Right cardiac atrium (tissue), 5 donors: ENCODE data around the gene PGLYRP3. TPM values are rescaled to one million over a fixed set of nuclear protein-coding genes. Genes with fewer than 3 reads are reported as not detected.
A peak's percentile ranks its signal among the peaks of the same experiment; 100 is the strongest.
"Not testable (repeated sequence)": the region's sequence is repeated elsewhere in the genome, so short reads cannot be mapped to it uniquely, and the experiment has no call there.

Source experiments
- ATAC-seq, 2 donors: fragments of 200-7000 bp; cut with Tn5 transposase; one replicate each; pipeline versions ENCODE4 v1.8.0 to v1.9.1; 2020; ENCODE audit warnings: moderate library complexity in 2 of 2, mild to moderate bottlenecking in 1 of 2
- DNase-seq, 3 donors: peaks; one replicate each; pipeline ENCODE4 v3.0.0-alpha.2; 2020
- H3K27ac ChIP-seq: one replicate; pipeline ENCODE4 v1.5.1; 2013; ENCODE audit warnings: mild to moderate bottlenecking, low read length, control low read depth, moderate library complexity
- H3K27me3 ChIP-seq: one replicate; pipeline ENCODE4 v1.6.1; 2013; ENCODE audit not compliant: control insufficient read depth, insufficient read depth
- H3K4me1 ChIP-seq: one replicate; pipeline ENCODE4 v1.6.1; 2013; ENCODE audit warnings: low read length; ENCODE audit not compliant: control insufficient read depth, insufficient read depth
- H3K4me3 ChIP-seq: one replicate; pipeline ENCODE4 v1.5.1; 2013; ENCODE audit warnings: low read length, control low read depth
- H3K9me3 ChIP-seq: one replicate; pipeline ENCODE4 v1.6.1; 2013; ENCODE audit warnings: low read length; ENCODE audit not compliant: control insufficient read depth
- WGBS: extraction: QIAGEN DNeasy Blood & Tissue Kit; methylation state at CpG from one replicate; pipeline ENCODE4 v1.1.7; 2013; 5-methylcytosine and 5-hydroxymethylcytosine counted together
- intact Hi-C, 4 donors: fragments of 100-400 bp; cut with DNase I; formaldehyde crosslinking; loops; one replicate each; pipeline versions ENCODE4 v1.11.0 to v1.14.0; 2022 to 2023
- polyA plus RNA-seq: library from polyadenylated mRNA; stranded (reverse); fragments of 200-250 nt; gene quantifications from one replicate; pipeline ENCODE4 v1.2.3, GENCODE V29; 2013
- total RNA-seq, 4 donors: library from RNA; stranded (reverse); fragmentation: NEBNext Ultra II Directional; extraction: Animal tissue kit (Norgen Biotek cat#: 25700); gene quantifications; one replicate each; pipeline ENCODE4 v1.2.1, GENCODE V29; 2021
- donor health status: healthy with polysubstance abuse.
- donor health status: DM: no; HTN: yes; CAD: no.
- donor health status: DM: no; HTN: no; CAD: no.
- donor health status: DM: no; HTN: yes; CAD: no; lungs with severe emphysema.
- donor health status: DM: yes; HTN: yes; CAD: no.

The PGLYRP3 gene
- total and polyA plus RNA-seq, 5 donors: not detected

DNA sequence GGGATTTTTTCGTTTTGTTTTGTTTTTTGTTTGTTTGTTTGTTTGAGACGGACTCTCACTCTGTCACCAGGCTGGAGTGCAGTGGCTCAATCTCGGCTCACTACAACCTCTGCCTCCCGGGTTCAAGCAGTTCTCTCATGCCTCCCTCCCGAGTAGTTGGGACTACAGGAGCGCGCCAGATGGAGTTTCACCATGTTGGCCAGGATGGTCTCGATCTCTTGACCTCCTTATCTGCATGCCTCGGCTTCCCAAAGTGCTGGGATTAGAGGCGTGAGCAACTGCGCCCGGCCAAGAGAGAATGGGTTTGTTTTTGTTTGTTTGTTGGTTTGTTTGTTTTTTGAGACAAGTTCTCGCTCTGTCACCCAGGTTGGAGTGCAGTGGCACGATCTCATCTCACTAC, 34.3 kb upstream of the PGLYRP3 start:
- DNase-seq, H3K4me1 ChIP-seq, H3K9me3 ChIP-seq, H3K27me3 ChIP-seq, ATAC-seq, intact Hi-C loops, H3K27ac ChIP-seq, H3K4me3 ChIP-seq: not testable (repeated sequence)
- WGBS: 62% methylated on average over 14 of the region's 14 CpGs

- Histone ChIP-seq H3K27me3 (no peaks in the 10 kb centered on the region), H3K4me1 (peaks cover 2% of the 10 kb centered on the region), H3K4me3 (no peak overlapping the region), H3K27ac (no peak overlapping the region), H3K9me3 (no peaks in the 10 kb centered on the region)
- 73% methylated on average over 6 of the region's 6 CpGs for WGBS
- ATAC-seq (no peak), DNase-seq (no peak)
- intact Hi-C loops: no loop called here
Measured at GRCh38 chr1:153346077-153346723, 33.4 kb upstream of the PGLYRP3 start.

DNA sequence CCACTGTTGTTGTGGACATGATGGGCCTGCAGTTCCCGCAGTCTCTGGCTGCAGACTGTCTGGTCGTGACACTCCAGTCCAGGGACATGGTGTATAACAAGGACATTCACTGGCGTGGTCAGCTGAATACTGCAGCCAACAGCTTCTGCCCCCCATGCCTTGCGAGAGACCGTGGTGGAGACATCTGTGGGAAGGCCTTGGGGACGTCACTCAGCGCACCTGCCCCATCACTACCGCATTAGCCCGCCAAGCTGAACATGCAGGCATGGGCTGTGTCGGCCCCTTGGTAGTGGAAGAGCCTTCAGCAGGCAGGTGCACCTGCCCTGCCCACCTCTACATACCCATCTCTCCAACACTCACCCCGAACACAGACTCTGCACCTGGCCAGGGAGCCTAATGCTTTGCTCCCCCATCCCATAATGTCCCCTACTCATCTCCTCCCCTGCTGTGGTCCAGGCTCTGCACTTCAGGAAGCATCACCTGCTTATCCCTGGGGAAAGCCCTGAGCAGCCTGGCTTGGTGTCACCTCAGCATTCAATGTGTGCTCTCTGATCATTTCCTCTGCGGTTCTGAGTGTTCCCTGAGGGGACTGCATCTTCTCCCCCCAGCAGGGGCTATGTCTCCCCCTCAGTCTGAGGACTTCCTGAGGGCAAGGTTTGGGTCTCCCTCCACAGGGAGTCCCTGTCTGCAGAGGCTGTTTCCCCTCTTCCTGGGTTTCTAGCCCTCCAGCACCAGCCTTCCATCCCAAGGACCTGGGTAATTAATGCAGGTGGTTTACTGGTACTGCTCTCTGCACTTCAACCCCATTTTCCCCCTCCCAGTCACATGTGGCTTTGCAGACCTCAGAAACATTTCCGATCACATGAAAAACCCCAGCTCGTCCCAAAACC, 32.7 kb upstream of the PGLYRP3 start:
- no peak overlapping the region for H3K27ac ChIP-seq
- peaks cover 2% of the 10 kb centered on the region for H3K4me1 ChIP-seq
- H3K4me3 ChIP-seq: no peak overlapping the region
- no peaks in the 10 kb centered on the region for H3K9me3 ChIP-seq
- 86% methylated on average over 14 of the region's 14 CpGs for WGBS
- H3K27me3 ChIP-seq: no peaks in the 10 kb centered on the region
- DNase-seq (no peak), ATAC-seq (no peak)
- intact Hi-C loops: no loop called here

DNA sequence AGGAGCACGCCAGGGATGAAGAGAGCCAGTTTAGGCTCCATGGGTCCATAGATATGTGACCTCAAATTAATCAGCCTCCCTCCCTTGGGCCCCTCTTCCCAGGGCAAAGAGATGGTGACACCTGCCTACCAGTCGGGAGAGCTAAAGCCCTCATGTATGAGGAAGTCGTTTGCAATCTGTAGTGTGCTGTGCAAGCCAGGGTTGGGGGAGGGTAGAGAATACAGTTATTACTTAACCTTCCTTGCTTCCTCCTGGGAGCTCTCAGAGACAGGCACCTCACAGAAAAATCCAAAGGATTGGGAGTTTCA, 31.9 kb upstream of the PGLYRP3 start:
- Histone ChIP-seq H3K27me3 (no peaks in the 10 kb centered on the region), H3K27ac (no peak overlapping the region), H3K9me3 (no peaks in the 10 kb centered on the region), H3K4me3 (no peak overlapping the region), H3K4me1 (peaks cover 2% of the 10 kb centered on the region)
- 55% methylated on average over 3 of the region's 3 CpGs for WGBS
- DNase-seq: no peak
- ATAC-seq: peak in 1 of 2 donors; percentile 35
- intact Hi-C loops: no loop called here

- intact Hi-C loops: no loop called here
- Histone ChIP-seq H3K27me3 (no peaks in the 10 kb centered on the region), H3K4me3 (no peak overlapping the region), H3K27ac (no peak overlapping the region), H3K4me1 (peaks cover 2% of the 10 kb centered on the region), H3K9me3 (no peaks in the 10 kb centered on the region)
- WGBS: 37% methylated on average over 9 of the region's 9 CpGs
- no peak for DNase-seq
- ATAC-seq: no peak
Measured at GRCh38 chr1:153343811-153344717, 31.3 kb upstream of the PGLYRP3 start.

DNA sequence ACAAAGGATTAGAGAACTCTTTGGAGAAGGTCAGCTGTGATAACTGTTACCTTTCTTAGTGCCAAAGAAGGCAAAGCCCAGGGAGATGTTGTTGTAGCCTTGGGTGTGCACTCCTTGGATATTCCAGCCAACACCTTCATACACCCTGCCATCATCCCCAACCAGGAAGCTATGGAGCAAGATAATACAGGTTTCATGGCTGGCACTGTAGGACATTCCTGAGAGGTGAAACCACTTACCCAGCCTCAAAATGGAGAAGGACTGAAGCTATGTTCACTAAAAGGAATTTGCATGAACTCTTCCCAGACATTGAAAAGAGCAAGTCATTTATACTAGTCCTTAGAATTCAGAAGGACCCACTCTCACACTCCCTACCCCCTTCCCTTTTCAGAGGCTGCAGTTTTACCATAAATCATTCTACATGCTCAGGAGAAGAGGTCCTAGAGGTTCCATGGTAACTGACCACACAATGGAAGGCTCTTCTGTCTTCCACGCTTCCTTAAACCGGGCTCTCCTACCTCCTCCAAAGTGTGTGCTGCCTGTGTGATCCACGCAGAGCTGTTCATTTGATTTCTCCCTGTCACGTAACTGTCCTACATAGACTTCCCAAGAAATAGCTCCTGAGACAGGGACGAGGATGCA, 30.4 kb upstream of the PGLYRP3 start:
- no peaks in the 10 kb centered on the region for H3K9me3 ChIP-seq
- no peak overlapping the region for H3K4me3 ChIP-seq
- no peak overlapping the region for H3K27ac ChIP-seq
- intact Hi-C loops: no loop called here
- DNase-seq (no peak), ATAC-seq (no peak)
- 18% methylated on average over 5 of the region's 5 CpGs for WGBS
- peaks cover 2% of the 10 kb centered on the region for H3K4me1 ChIP-seq
- no peaks in the 10 kb centered on the region for H3K27me3 ChIP-seq

DNA sequence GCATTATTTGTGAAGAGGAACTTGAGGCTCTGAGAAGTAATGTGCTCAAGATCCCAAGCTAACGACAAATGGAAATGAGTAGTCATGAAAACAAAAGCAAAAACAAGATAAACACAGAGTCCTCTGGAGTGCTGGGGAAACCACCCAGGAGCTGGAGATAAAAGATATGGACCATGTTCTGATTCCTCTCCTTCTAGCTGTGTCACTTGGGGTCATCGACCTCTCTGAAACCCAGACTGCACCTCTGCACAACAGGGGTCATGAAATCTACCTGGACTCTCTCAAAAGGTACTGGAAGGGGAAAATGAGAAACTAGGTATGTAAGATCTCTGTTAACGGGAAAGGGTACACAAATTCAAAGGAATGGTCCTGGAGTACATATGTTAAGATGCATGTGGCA, 29.4 kb upstream of the PGLYRP3 start:
- 69% methylated on average over 3 of the region's 3 CpGs for WGBS
- Histone ChIP-seq H3K4me1 (peaks cover 2% of the 10 kb centered on the region), H3K9me3 (no peaks in the 10 kb centered on the region), H3K4me3 (no peak overlapping the region), H3K27me3 (no peaks in the 10 kb centered on the region), H3K27ac (no peak overlapping the region)
- intact Hi-C loops: no loop called here
- DNase-seq (no peak), ATAC-seq (no peak)

DNA sequence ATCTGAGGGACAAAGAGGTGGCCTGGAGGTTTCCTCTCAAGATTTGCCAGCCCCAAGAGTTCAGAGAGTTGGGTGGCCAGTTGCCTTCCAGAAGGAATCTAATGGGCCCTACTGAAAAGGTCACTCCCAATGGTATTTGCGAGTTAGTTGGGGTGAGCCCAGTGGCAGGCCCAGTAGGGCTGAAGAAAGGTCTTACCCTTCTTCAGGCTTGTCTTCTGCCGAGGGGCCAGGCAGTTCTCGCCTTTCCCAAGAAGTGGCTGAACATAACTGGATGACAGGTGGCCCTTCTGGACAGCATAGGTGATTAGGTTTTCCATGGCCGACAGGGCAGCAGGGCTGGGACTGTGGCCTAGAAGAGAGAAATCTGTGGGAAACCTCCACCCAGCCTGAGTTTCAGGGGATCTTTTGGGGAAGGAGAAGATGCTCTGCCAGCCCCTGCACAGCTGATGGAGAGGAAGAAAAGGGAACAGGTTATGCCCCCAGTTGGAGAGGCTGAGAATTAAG, 28.7 kb upstream of the PGLYRP3 start:
- Histone ChIP-seq H3K27me3 (no peaks in the 10 kb centered on the region), H3K4me3 (no peak overlapping the region), H3K9me3 (no peaks in the 10 kb centered on the region), H3K4me1 (peaks cover 2% of the 10 kb centered on the region), H3K27ac (no peak overlapping the region)
- WGBS: 92% methylated on average over 4 of the region's 4 CpGs
- ATAC-seq (no peak), DNase-seq (no peak)
- intact Hi-C loops: no loop called here

- no peaks in the 10 kb centered on the region for H3K27me3 ChIP-seq
- intact Hi-C loops: no loop called here
- DNase-seq: no peak
Measured at GRCh38 chr1:153340356-153340755, 27.6 kb upstream of the PGLYRP3 start.

GRCh38 chr1:153339802-153340201, 27.1 kb upstream of the PGLYRP3 start:
- intact Hi-C loops: no loop called here
- ATAC-seq (no peak), DNase-seq (no peak)
- Histone ChIP-seq H3K4me1 (peaks cover 2% of the 10 kb centered on the region), H3K27me3 (no peaks in the 10 kb centered on the region), H3K27ac (no peak overlapping the region), H3K4me3 (no peak overlapping the region), H3K9me3 (no peaks in the 10 kb centered on the region)
- 62% methylated on average over 6 of the region's 6 CpGs for WGBS

More at GRCh38 chr1:153340356-153340755, 27.6 kb upstream of the PGLYRP3 start:
- H3K27ac ChIP-seq: no peak overlapping the region
- H3K4me1 ChIP-seq: peaks cover 2% of the 10 kb centered on the region
- 92% methylated on average over 10 of the region's 10 CpGs for WGBS
- no peak overlapping the region for H3K4me3 ChIP-seq
- no peaks in the 10 kb centered on the region for H3K9me3 ChIP-seq
- no peak for ATAC-seq
